Measurements from ENCODE around the gene PIEZO1.
"Not testable (repeated sequence)": the region's sequence is repeated elsewhere in the genome, so short reads cannot be mapped to it uniquely, and the experiment has no call there.

Gene PIEZO1

DNA sequence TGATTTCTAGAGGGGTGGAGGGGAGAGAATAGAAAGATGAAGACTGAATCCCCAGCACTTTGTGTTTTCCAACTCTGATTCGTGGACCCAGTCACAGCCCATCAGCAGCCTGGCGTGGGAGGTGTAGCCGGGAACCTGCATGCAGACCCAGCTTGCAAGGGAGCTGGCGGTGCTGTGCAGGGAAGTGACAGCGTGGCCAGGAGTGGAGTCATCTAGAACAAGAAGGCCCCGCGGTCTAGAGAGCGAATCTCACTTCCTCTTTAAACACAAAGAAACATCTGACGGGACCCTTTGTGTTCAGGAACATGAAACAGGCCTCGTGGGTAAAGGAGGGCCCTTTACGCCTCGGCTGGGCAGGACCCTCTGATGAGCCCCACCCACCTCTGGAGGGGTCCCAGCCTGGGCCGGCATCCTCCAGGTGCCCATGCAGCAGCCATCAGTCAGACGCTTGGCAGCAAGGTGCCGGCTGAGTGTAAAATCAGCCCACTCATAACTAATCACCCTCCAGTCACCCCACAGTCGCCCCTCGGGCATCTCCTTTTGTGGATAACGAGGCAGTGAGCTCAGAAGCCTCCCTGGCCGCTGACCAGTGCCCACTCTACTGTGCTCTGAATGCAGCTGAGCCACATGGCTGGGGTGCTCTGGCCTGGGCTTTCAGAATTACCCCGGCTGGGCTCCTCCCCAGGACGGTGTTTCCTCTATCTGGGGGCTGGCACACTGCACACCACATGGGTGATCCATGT, 103.1 kb downstream of the PIEZO1 start:
- no peak for TF ChIP-seq GATA1 (IDR thresholded peaks at IDR 0.05; ENCODE audit: low read depth, low read length)
- TF ChIP-seq POLR2A (IDR thresholded peaks at IDR 0.05; ENCODE audit: low read length) = no peak
- no peak for DNase-seq

DNA sequence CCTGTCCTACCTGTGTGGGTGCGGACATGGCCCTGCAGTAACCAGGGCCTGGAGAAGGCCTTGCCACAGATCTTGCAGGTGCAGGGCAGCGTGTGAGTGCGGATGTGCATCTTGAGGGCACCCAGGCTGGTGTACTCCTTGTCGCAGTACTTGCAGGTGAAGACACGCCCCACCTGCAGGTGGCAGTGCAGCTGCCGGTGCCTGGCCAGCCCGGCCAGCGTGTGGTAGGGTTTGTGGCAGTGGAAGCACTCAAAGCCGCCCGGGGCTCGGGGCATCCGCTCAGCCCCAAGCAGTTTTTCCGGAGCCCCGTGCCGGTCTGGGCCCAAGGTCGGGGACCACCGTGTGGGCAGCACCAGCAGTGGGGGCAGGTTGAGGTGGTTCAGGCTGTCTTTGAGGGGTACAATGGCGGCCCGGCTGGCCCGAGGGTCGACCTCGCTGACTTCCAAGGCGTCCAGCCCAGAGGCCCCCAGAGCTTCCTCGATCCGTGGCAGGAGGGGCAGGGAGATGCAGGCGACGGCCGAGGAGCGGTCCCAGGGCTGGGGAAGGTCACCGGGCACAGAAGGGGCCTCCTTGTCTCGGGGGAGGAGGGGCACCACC, 103.8 kb downstream of the PIEZO1 start:
- peak in 1 of 2 experiments; percentile 37 for DNase-seq
- TF ChIP-seq GATA1 (IDR thresholded peaks at IDR 0.05; ENCODE audit: low read depth, low read length) = no peak
- no peak for TF ChIP-seq POLR2A (IDR thresholded peaks at IDR 0.05; ENCODE audit: low read length)

DNA sequence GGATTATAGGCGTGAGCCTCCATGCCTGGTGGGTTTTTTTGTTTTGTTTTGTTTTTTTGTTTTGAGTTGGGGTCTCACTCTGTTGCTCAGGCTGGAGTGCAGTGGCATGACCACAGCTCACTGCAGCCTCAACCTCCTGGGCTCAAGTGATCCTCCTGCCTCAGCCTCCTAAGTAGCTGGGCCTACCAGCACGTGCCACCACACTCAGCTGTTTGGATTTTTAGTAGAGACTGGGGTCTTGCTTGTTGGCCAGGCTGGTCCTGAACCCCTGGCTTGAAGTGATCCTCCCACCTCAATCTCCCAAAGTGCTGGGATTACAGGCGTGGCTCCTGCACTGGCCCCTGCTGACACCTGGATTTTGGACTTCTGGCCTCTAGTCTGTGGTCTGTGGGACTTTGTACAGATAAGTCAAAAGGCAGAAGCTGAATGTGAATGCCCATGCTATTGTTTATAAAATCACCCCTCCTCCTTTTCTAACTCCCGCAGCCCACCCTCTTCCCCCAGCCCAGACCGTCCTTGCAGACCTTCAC, 104.4 kb downstream of the PIEZO1 start:
- DNase-seq = no peak
- TF ChIP-seq POLR2A (IDR thresholded peaks at IDR 0.05; ENCODE audit: low read length) (no peak), GATA1 (IDR thresholded peaks at IDR 0.05; ENCODE audit: low read depth, low read length) (no peak)

DNA sequence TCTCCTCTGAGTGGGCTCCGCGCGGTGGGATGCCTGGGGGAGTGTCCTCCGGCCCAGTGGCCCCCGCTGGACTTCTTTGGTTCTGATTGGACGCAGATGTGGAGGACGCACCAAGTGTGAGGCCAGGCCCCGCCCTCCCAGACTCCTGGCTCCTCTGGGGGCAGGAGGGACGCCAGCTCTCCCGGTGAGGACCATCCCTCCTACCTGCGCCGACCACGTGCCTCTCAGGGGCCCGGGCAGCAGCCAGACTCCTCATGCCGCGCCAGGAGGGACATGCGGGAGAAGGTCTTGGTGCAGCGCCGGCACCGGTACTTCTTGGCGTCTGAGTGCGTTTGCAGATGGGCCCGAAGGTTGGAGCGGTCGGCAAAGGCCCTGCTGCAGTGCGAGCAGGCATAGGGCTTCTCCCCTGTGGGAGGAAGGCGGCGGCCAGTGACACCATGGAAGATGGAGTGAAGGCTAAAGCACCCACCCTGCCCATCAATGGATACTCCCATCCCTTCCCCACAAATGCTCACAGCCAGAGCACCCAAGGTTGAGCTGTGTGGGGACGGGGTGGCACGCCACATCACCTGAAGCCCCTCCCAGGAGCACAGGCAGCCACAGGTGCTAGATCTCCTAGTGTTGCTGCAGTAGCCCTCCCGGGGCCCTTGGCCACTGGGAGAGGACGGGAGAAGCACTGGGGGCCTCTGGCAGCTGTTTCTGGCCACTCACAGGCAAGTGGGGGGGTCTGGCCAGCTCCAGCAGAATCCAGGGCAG, 106.6 kb downstream of the PIEZO1 start:
- no peak for TF ChIP-seq GATA1 (IDR thresholded peaks at IDR 0.05; ENCODE audit: low read depth, low read length)
- TF ChIP-seq POLR2A (IDR thresholded peaks at IDR 0.05; ENCODE audit: low read length) = no peak
- no peak for DNase-seq

DNA sequence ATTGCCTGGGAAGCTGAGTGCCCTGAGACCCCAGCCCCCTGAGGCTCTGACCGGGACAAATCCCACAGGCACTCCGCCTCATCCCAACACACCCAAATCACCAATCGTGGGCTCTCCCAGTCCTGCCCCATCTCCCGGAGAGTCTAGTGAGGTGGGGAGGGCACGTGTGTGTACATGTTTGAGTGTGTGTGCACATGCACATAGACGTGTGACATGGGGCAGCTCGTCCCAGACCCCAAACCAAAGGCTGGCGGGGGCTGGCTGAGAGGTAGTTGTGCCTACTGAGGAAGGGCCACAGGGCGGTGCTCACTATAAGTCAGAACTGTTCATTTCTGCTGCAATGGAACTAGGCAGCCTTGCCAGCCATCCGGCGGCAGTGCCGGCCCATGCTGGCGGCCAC, 107.3 kb downstream of the PIEZO1 start:
- DNase-seq = no peak
- no peak for TF ChIP-seq GATA1 (IDR thresholded peaks at IDR 0.05; ENCODE audit: low read depth, low read length)
- TF ChIP-seq POLR2A (IDR thresholded peaks at IDR 0.05; ENCODE audit: low read length) = no peak

DNA sequence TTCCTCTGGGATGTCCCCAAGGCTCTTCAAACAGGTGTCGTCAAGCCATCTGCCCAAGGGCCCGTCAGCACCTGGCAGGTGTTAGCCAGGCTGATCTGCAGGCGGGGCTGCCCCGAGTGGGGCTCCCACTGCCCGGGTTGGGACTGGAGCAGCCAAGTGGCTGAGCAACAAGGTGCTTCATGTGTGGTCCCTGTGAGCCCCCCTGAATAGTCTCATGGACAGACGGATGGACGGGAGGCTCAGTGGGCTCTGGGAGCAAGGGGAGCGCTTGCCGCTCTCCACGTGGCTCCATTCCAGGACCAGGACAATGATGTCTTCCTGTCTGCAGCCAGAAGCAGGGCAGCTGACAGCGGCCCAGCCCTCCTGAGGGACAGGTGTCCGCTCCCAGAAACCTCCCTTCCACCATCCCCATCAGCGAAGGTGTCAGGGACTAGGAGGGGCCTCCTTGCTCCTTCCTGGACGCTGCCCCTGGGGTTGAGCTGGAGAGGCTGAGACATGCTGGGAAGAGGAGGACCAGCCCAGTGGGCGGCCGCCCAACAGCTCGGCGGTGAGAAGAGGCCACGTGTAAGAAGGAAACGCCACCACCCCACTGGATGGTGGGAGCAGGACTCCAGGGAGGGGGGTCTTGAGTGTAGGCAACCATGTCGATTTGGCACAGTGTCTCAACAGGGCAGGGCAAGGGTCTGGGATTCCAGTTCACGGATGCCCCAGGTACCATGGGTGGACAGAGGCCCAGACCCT, 108.3 kb downstream of the PIEZO1 start:
- TF ChIP-seq POLR2A (IDR thresholded peaks at IDR 0.05; ENCODE audit: low read length) (no peak), GATA1 (IDR thresholded peaks at IDR 0.05; ENCODE audit: low read depth, low read length) (no peak)
- DNase-seq = no peak

DNA sequence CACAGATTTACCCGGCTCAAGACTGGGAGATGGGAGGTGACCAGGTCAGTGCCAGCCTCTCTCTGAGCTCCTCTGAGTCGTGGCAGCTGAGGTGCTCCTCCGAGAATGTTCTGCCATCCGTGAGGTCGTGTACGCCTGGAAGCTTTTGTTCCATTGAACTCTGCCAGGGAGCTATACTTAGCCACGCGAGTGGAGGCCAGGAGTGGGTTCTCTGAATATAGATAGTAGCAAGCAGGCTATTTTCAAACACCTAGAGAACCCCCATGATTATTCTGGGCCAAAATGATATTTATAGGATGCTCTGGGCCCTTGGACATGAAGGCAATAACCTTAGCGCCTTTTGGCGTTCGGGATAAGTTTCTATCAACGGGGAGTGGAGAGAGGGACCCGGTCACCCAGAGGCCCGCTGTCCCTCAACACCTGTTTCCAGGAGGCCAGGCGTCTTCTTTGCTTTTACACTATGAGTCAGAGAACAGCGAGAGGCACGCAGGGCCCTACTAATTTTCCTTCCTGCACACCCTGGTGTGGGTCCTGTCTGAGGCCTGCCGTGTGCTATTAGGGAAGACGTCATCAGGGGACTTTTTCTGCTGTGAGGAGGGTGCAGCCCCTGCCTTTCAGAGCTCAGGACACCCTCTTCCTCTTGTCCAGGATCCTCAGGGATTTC, 111.2 kb downstream of the PIEZO1 start:
- no peak for TF ChIP-seq POLR2A (IDR thresholded peaks at IDR 0.05; ENCODE audit: low read length)
- no peak for TF ChIP-seq GATA1 (IDR thresholded peaks at IDR 0.05; ENCODE audit: low read depth, low read length)
- DNase-seq = no peak

DNA sequence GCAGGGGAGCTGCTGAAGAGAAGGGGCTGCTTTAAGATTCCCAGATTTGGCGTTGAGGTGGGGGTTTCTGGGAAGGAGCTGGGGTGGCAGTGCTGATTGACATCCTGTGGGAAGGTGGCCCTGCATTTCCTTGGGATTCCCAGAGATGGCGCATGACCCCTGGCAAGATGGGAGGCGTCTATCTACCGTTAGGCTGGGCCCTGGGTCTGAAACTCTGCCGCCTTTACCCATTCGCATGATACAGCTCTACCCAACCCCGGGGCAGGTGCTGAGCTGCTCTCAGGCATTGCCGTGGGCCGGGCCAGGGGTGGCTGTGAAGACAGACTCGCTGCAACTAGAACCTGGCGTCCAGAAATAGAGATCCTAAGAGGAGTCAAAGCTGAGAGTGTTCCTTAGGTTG, 112.2 kb downstream of the PIEZO1 start:
- DNase-seq = no peak

DNA sequence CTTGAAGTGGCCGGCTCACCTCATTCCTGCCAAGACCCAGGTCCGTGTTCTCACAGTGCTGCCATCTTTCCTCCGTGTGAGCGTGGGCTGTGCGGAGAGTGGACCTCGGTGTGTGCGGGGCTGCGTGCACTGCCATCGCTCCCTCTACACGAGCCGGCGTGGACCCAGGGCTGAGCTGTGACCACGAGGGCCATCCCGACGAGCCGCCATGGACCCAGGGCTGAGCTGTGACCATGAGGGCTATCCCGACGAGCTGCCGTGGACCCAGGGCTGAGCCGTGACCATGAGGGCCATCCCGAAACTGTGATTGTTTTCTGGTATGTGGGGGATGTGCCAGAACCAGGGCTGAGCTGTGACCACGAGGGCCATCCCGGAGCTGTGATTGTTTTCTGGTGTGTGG, 113.2 kb downstream of the PIEZO1 start:
- TF ChIP-seq GATA1 (IDR thresholded peaks at IDR 0.05; ENCODE audit: low read depth, low read length) (no peak), POLR2A (IDR thresholded peaks at IDR 0.05; ENCODE audit: low read length) (no peak)
- no peak for DNase-seq

More for the DNA sequence above, 112.2 kb downstream of the PIEZO1 start:
- TF ChIP-seq POLR2A (IDR thresholded peaks at IDR 0.05; ENCODE audit: low read length) (no peak), GATA1 (IDR thresholded peaks at IDR 0.05; ENCODE audit: low read depth, low read length) (no peak)

DNA sequence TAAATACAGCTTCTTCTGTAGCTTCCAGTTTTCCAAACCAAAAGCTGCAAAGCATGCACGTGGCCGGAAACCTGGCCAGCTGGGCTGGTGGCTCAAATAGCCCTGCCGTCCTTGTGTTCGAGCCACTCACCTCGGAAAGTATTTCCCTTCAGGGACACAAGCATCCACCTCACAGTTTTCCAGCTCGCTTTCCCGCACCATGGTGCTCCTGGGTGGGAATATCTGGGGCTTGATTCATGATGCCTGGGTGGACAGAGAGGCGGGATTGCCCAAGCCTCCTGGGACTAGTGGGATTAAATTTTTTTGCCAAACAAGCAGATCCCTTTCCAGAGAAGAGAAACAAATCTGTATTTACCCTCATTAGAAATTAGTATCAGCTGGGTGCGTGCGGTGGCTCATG, 115.0 kb downstream of the PIEZO1 start:
- TF ChIP-seq POLR2A (IDR thresholded peaks at IDR 0.05; ENCODE audit: low read length) (no peak), GATA1 (IDR thresholded peaks at IDR 0.05; ENCODE audit: low read depth, low read length) (no peak)
- DNase-seq = no peak

DNA sequence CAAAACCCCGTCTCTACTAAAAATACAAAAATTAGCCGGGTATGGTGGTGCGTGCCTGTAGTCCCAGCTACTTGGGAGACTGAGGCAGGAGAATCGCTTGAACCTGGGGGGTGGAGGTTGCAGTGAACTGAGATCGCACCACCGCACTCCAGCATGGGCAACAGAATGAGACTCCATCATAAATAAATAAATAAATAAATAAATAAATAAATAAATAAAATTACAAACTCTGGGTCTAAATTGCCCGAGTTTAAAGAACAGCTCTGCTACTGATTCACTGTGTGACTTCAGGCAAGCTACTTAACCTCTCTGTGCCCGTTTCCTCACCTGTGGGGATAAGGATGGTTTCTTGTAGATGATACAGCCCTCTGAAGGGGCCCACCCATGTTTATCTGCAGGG, 115.5 kb downstream of the PIEZO1 start:
- DNase-seq = not testable (repeated sequence)

DNA sequence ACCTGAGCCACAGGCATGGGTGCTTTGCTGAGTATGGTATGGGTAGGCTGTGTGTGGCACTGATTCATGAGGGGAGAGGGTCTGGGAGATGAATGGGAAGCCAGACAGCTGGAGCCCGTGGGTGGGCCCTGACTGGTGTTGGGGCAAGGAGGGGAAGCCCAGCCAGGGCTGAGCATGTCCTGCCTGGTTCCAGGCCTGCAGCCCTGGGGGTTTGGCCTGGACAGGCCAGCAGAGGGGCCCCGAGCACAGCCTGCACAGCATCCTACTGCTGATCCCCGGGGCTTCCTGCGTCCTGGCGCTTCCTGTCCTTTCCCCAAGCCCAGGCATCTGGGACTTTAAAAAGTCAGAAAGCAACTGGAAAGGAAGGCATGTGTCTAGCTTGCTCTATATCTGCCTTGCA, 117.6 kb downstream of the PIEZO1 start:
- TF ChIP-seq POLR2A (IDR thresholded peaks at IDR 0.05; ENCODE audit: low read length) = no peak
- DNase-seq = no peak

DNA sequence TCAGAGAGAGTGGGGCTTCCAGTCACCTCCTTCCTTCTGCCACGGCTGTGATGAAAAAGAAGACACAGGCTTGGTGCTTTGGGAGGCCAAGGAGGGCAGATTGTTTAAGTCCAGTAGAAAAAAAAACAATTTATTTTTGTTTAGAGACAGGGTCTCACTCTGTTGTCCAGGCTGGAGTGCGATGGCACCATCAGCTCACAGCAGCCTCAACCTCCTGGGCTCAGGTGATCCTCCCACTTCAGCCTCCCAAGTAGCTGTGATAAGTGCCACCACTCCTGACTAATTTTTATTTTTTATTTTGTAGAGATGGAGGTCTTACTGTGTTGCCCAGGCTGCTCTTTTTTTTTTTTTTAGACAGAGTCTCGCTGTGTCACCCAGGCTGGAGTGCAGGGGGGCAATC, 119.5 kb downstream of the PIEZO1 start:
- no peak for DNase-seq
- TF ChIP-seq GATA1 (IDR thresholded peaks at IDR 0.05; ENCODE audit: low read depth, low read length) = no peak
- no peak for TF ChIP-seq POLR2A (IDR thresholded peaks at IDR 0.05; ENCODE audit: low read length)
